GM19324 (cell line): ENCODE results near the gene SULT4A1.

ENCODE experiments used
- ATAC-seq: cut with Tn5 transposase; IDR thresholded peaks from one replicate; pipeline ENCODE4 v1.9.1; 2021; ENCODE audit warnings: mild to moderate bottlenecking, moderate library complexity; ENCODE audit not compliant: unreplicated experiment, low FRiP score

SULT4A1 gene

GRCh38 chr22:43819931-43820640 is 42.2 kb downstream of the SULT4A1 start:
- no peak for ATAC-seq

DNA sequence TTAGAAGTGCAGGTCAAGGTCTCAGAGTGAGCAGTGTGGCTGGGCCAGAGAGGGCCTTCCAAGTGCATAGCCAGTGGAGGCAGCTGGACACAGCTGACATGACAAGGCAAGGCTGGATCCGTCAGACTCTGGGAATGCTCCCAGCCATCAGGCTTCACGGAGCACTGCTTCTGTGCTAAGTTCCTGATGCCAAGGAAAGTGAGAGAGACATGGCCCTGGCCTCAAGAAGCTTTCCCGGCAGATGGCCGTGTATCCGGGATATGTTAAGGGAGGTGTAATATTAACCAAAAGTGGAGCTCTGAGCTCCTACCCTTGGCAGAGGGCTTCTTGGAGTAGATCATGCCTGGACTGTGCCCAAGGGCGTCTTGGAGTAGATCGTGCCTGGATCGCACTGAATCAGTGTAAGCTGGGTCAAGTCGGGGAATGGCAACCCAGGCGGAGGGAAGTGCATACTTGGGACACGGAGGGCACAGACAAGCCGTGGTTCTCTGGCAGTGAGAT is 42.8 kb downstream of the SULT4A1 start:
- ATAC-seq: no peak

DNA sequence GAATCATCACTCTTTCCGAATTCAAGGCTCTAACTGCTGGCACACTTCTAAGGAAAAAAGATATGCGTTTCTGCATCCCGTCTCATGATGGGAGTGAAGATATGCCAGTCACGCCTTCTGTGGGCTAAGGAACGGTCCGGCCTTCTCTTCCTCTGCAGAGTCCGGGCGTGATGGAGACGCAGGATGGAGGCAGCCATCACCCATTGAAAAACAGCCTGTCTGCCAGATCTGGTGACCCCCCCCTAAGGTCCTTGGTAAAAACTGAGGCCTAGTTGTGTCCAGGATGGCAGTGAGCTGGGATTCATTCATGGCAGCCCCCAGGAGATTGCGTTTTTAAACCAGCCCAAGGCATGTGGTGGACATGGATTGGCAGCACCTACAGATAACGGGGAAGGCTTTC is 43.3 kb downstream of the SULT4A1 start:
- no peak for ATAC-seq

DNA sequence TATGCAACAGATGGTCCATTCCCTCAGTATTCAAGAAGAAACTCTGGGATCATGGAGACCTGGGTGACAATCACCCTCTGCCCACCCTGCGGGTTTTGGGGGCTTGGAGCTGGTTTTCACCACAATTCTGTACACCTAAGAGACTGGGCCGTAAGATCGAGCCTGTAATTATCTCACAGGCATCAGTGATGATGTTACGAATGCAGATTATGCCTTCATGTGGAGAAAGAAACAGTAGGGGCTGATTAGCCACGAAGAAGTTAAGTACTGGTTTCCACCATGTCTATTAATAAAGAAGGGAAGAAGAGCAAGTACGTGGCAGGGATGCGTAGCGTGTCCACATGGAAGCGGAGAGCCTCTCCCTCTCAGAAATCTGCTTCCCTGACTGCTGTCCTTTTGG is 44.9 kb downstream of the SULT4A1 start:
- no peak for ATAC-seq

DNA sequence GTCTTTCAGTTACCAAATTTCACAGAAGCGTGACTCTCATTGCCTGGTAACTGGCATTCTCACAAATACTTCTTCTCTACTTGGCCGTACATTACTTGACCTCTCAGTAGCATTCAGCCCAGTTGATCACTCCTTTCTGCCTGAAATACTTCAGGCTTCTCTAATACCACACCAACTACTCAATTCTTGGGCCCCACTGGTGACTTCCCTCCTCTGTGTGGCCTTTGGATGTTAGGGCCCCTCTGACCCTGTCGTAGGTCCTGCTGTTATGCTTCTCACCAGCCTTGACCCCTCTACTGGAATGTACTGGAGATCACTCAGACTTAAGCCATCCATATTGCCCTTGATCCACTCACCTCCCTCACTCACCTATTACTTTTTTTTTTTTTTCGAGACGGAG is 48.0 kb downstream of the SULT4A1 start:
- ATAC-seq: no peak

DNA sequence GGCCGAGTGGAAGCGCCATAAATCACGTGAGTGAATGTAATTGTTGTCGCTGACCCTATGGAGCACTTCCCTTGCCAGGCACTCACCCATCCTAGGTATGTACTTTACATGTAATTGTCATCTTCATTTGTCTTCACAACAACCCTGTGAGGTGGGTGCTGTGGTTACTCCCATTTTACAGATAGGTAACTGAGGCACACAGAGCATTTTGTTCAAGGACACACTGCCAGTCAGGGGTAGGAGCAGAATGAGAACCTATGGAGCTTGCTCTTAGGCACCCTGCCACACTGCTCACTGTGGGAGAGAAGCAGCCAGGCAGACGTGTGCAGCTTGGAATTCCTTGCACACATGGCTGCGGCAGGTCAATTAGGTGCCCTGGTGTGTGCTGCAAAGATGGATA is 49.4 kb downstream of the SULT4A1 start:
- ATAC-seq: no peak

DNA sequence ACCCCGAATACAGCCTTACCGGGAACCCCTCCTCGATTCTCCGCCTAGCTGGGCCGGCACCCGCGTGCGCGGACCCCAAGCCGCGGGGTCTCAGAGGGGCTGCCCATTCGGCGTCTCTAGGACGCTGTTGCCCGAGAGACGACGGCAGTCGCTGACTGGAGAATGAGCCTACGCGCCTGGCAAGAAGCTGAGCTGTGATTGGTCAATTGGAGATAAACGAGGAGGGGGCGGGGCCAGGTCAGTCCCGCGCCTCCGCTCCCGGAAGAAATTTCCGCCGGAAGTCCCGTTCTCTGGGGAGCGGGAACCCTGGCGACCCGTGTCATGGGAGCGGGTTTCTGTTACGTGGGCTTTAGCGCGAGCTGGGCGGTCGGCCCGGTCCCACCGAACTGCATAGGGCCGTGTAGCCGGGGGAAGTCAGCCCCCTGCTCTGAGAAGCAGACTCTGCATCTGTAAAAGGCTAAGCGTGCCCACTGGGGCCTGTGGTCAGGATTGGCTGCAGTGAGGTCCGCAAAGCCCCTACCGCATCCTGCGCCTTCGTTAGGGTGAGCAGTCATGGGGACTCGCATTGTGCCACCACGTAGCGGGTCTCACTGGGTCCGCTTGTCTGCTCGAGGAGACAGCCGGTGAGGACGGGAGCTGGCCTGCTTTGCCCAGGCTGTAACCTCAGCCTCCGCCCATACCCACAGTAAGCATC is 50.0 kb downstream of the SULT4A1 start, which contains the start of gene EFCAB6:
Gene EFCAB6 (minus strand): TSS at position 157 of the 694 bp plus-strand sequence. CDS start 29,987 bp downstream, outside the sequence.
- peak; percentile 89 for ATAC-seq

DNA sequence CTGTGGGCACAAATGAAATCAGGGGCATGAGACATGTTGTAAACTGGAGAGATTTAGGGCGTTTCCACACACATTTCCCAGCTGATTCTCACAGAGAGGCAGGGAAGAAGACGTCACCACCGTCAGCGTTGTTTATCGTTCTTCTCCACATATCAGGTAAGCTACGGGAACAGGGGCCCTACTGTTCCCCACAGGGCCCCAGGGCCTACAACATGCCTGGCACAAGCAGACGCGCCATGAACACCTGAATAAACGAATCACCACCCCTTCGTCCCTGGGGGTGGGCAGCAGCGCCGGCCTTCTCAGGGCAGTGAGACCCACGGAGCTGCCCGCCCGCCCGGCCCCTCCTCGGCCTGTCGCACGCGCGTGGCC is 50.5 kb downstream of the SULT4A1 start:
- ATAC-seq: peak; percentile 5

DNA sequence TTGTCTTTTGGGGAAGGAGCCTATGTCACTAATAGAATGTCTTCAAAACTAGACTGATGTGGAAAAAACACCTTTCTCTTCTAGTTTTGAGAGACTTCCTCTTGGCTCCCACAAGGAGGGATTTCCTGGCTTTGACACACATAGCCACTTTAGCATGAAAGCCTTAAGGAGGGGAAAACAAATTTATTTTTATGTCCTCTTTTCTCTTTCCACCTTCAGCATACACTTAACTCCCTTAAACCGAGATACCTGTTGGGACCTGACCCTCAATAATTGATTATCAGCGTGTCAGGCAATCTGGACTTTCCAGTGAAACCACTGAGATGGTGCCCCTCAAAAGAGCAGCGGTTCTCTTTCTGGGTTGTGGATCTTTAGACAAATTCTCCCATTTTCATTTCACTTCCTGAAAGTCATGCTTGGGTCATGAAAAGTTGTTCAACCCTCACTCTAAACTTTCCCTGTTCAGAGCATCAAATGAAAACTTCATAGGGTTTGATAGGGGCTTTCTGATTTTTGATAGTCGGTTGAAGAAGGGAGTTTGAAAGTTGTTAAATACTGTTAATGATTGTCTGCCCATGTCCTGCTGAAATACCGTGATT is 59.3 kb downstream of the SULT4A1 start:
- ATAC-seq: no peak

DNA sequence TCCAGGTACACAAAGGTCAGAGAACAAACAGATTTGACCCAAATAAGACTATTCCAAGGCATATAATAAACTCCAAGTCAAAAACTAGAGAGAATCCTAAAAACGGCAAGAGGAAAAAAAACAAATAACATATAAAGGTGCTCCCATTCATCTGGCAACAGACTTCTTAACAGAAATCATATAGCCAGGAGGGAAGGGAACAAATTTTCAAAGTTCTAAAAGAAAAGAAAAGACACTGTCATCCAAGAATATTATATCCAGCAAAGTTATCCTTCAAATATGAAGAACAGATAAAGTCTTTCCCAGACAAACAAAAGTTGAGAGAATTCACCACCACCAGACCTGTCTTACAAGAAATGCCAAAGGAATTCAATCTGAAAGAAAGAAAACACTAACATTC is 61.3 kb downstream of the SULT4A1 start:
- ATAC-seq: no peak

DNA sequence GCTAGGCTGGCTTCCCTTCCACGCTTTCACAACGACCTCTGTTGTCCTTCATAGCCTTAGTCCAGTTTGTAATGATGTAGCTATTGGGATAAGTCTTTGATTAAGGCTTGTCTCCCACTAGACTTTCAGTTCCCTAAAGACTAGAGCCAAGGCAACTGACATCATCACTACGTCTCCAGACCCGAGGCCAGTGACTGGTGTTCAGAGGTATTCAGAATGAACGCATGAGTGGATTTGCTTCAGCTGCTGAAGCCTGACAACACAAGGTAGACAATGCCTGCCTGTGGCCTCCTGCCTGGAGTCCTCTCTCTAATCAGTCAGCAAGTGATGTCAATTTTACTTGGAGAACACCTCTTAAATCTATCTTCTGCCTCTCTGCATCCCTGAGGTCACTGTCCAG is 63.8 kb downstream of the SULT4A1 start:
- no peak for ATAC-seq

DNA sequence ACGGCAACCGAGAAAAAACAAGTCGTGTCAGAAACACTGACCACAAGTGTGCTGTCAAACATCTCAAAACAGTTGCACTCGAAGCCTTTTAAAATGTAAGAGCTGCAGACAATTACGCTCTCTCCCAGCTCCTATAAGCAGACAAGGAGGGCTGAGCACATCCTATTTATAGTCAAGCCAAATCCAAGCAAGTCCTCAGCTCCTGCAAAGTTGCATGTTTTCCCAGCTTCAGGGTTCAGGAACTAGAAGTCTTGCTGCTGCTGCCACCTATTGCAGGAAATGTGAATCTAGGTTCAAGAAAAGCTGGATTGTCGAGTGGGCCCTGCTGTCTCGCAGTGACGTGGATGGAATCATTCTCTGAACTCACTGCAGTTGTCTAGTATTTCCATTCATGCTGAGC is 65.7 kb downstream of the SULT4A1 start:
- no peak for ATAC-seq

GRCh38 chr22:43795320-43795719 is 67.0 kb downstream of the SULT4A1 start:
- no peak for ATAC-seq

DNA sequence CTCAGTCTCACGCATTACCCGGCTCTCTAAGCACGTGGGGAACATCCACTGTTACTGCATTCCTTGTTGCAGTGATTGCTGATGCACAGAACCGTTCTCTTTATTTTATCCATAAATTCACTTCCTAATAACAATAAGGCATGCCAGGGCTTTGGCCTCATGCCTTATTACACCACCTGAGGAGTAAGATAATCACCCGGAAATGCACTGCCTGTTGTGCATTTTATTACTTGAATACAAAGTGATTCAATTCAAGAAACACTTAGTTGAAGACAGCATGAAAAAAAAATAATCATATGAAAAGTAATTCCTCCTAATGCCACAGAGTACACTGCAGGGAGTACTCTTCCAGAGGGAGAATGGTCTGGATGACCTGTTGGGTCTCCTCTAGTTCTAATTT is 69.4 kb downstream of the SULT4A1 start:
- ATAC-seq: no peak

GRCh38 chr22:43789452-43789851 is 72.9 kb downstream of the SULT4A1 start:
- ATAC-seq: no peak

DNA sequence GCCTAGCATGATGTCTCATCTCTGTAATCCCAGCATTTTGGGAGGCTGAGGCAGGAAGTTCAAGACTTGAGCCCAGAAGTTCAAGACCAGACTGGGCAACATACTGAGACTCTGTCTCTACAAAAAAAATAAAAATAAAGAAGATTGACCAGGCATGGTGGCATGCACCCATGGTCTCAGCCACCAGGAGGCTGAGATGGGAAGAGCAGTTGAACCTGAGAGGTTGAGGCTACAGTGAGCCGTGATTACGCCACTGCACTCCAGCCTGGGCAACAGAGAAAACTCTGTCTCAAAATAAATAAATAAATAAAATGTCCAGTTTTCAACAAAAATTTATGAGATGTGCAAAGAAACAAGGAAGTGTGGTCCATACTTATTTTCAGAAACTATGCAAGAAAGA is 78.5 kb downstream of the SULT4A1 start:
- no peak for ATAC-seq

GRCh38 chr22:43782448-43782847 is 79.9 kb downstream of the SULT4A1 start:
- ATAC-seq: no peak

DNA sequence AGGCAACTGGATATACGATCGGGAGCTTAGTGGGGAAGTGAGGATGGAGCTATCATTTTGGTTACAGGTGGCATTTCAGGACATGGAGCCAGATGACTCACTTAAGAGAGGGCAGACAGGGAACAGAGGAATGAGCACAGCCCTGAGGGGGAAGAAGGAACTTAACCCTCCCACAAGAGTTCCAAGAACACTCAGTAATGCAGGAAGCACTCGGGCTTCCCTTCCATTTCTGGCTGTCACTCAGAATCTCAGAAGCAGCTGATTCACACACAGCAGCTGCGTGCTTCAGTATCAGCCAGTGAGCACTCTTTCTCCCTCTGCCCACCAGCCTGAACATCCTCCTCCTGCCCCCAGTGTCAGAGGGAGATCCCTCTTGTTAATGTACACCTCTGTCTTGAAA is 85.0 kb downstream of the SULT4A1 start:
- no peak for ATAC-seq

GRCh38 chr22:43776081-43776670 is 86.1 kb downstream of the SULT4A1 start:
- no peak for ATAC-seq
